Airway epithelial cell (primary cell): ENCODE measurements around the gene EMB. TPM values are rescaled to one million over a fixed set of nuclear protein-coding genes. Genes with fewer than 3 reads are reported as not detected.

Source experiments
- total RNA-seq: library from RNA; depleted of rRNA; stranded (reverse); fragments of >200 nt; gene quantifications from 2 replicates; pipeline ENCODE4 v1.2.3, GENCODE V29; 2015

EMB gene, protein sequence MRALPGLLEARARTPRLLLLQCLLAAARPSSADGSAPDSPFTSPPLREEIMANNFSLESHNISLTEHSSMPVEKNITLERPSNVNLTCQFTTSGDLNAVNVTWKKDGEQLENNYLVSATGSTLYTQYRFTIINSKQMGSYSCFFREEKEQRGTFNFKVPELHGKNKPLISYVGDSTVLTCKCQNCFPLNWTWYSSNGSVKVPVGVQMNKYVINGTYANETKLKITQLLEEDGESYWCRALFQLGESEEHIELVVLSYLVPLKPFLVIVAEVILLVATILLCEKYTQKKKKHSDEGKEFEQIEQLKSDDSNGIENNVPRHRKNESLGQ
- 18.8 and 28.4 TPM in 2 replicates for total RNA-seq

DNA sequence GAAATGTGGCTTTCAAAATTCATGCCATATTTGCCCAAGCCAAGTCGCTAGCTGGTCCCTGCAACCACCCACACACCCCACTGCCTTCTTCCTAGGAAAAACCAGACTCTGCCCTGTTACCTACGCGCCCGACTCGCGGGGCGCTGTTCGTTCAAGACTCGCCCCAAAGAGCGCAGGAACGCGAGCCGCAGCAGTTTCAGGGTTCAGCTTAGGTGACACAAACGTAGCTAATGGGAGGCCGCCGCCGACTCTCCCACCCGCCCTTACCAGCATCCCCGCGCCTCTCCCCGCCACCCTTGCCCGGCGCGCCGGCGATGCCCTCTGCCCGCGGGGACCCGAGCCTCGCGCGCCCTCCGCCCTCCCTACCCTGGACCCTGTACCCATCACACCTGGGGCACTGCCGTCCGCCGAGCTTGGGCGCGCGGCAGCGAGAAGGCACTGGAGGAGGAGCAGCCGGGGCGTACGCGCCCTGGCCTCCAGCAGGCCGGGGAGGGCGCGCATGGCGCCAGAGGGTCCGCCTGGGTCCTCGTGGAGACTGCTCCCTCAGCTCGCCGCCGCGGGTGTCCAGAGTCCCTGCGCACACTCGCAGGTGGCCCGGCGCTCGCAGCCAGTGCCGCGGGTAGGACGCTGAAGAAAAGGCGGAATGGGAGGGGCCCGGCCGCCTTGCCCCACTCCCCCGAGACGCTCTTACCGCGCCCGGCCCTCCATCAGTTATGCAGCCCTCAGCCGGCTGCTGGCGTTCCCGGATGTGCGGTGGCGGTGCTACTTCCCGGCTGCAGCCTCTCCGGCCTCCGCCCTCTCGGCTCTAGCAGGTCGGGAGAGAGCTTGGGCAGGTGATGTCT, at the start of gene EMB:
EMB (minus strand) TSS at position 638 of the 842 bp plus-strand sequence; CDS start at position 501, 137 bp downstream.

Other genes starting within 250 kb of the EMB start
- gene PARP8, start 225.3 kb upstream of the EMB start, total RNA-seq = 5.7 and 9.5 TPM in 2 replicates